AG04450 (cell line): ENCODE measurements around the gene COQ9. TPM values are rescaled to one million over a fixed set of nuclear protein-coding genes. Genes with fewer than 3 reads are reported as not detected.

Experiments
- CTCF ChIA-PET: fragments of 300-600, 350-600 bp; formaldehyde crosslinking; extraction: SDS; loops from one replicate; lab custom pipeline; 2022; ENCODE audit warnings: antibody characterized with exemption, inconsistent platforms; lab: Charles Lee
- POLR2A ChIA-PET: fragments of 350-600 bp; formaldehyde crosslinking; extraction: SDS; loops from one replicate; lab custom pipeline; 2021; ENCODE audit warnings: antibody characterized with exemption, inconsistent platforms; lab: Yijun Ruan, JAX
- DNase-seq: peaks from one replicate; pipeline ENCODE4 v3.0.0-alpha.2; 2011; ENCODE audit warnings: low read depth, low spot score
- H3K27ac ChIP-seq: one replicate; pipeline ENCODE4 v1.5.1; 2012; ENCODE audit warnings: low read depth, low read length, control low read depth
- H3K27me3 ChIP-seq: one replicate; pipeline ENCODE4 v1.6.0; 2012; ENCODE audit warnings: low read length; ENCODE audit not compliant: control insufficient read depth, insufficient read depth
- H3K4me3 ChIP-seq: 2 replicates; pipeline ENCODE4 v1.5.1; 2011; ENCODE audit warnings: mild to moderate bottlenecking, low read depth, low read length, control low read depth
- H3K9me3 ChIP-seq: 2 replicates; pipeline ENCODE4 v1.5.1; 2012; ENCODE audit warnings: low read length; ENCODE audit not compliant: control insufficient read depth, insufficient read depth
- CTCF ChIP-seq: IDR thresholded peaks from 2 replicates; pipeline ENCODE4 v1.5.1; 2011; ENCODE audit warnings: low read depth, low read length, control low read depth, inconsistent platforms
- polyA plus RNA-seq: library from polyadenylated mRNA; depleted of rRNA; stranded (reverse); fragments of >200 nt; gene quantifications from 2 replicates; pipeline ENCODE4 v1.2.3, GENCODE V29; 2011

COQ9 gene
- polyA plus RNA-seq, 1 experiment, result 59.0 TPM

GRCh38 chr16:57419506-57419905 lies 27.8 kb upstream of the COQ9 start:
- H3K9me3 ChIP-seq, result no peaks in the 10 kb centered on the region; the same call in 1 of the 2 replicates
- no peak overlapping the region for H3K27ac ChIP-seq
- peaks cover 6% of the 10 kb centered on the region for H3K27me3 ChIP-seq
- ChIA-PET POLR2A (no interaction called here), CTCF (interaction anchor here (0.6 to 10.1 kb wide), 22 partner anchors 11 to 174 kb away, joined by 3 to 286 read pairs (median 4); partner anchors contain the start of genes ARL2BP, CCL17, CIAPIN1 and COQ9)
- DNase-seq, result no peak
- no peak for TF ChIP-seq CTCF
- no peak overlapping the region for H3K4me3 ChIP-seq

GRCh38 chr16:57422026-57422944 lies 25.0 kb upstream of the COQ9 start:
- ChIA-PET POLR2A (interaction anchor here (0.6 to 0.9 kb wide), 2 partner anchors 120 to 177 kb away, joined by 3 read pairs; partner anchors contain the start of gene ARL2BP), CTCF (interaction anchor here (0.6 to 10.1 kb wide), 15 partner anchors 9 to 338 kb away, joined by 3 to 286 read pairs (median 4); partner anchors contain the start of genes CPNE2 and POLR2C)
- Histone ChIP-seq H3K4me3 (no peak overlapping the region), H3K9me3 (no peaks in the 10 kb centered on the region), H3K27me3 (no peaks in the 10 kb centered on the region), H3K27ac (no peak overlapping the region)
- peak; percentile 39 for DNase-seq
- TF ChIP-seq CTCF, result peak; percentile 86

GRCh38 chr16:57423152-57423551 lies 24.1 kb upstream of the COQ9 start:
- CTCF ChIA-PET, result interaction anchor here (0.7 to 10.1 kb wide), 8 partner anchors 9 to 339 kb away, joined by 4 to 286 read pairs (median 10); partner anchors contain the start of gene CPNE2
- no peak overlapping the region for H3K4me3 ChIP-seq
- DNase-seq, result no peak
- no peaks in the 10 kb centered on the region for H3K27me3 ChIP-seq
- no peaks in the 10 kb centered on the region for H3K9me3 ChIP-seq
- POLR2A ChIA-PET, result interaction anchor here (0.9 kb wide), 1 partner anchor 178 kb away, joined by 3 read pairs; the partner anchor contains the start of gene ARL2BP
- TF ChIP-seq CTCF, result no peak
- H3K27ac ChIP-seq, result no peak overlapping the region

- Histone ChIP-seq H3K9me3 (no peaks in the 10 kb centered on the region), H3K27ac (no peak overlapping the region), H3K27me3 (no peaks in the 10 kb centered on the region), H3K4me3 (no peak overlapping the region)
- no peak for TF ChIP-seq CTCF
- POLR2A ChIA-PET, result interaction anchor here (0.8 kb wide), 1 partner anchor 15 kb away, joined by 6 read pairs; no protein-coding TSS in a partner anchor
- DNase-seq, result no peak
- CTCF ChIA-PET, result interaction anchor here (1.1 to 10.1 kb wide), 3 partner anchors 94 to 333 kb away, joined by 3 to 286 read pairs (median 29); partner anchors contain the start of gene CPNE2
Measured at GRCh38 chr16:57424583-57424982, 22.7 kb upstream of the COQ9 start.
